ENCODE data around the gene CHD5.
A peak's percentile ranks its signal among the peaks of the same experiment; 100 is the strongest.

Gene CHD5

GRCh38 chr1:6180268-6180706 lies at the start of gene CHD5:
TSS of gene CHD5 (minus strand) at chr1:6180321. CDS start at chr1:6180023, 298 bp downstream.
- Histone ChIP-seq H3K4me3 (ENCODE audit: low read depth, low read length) (no peak within 1 kb of the TSS), H3K27me3 (ENCODE audit: control insufficient read depth, insufficient read depth, low read length) (peaks cover 8% of the 10 kb centered on the region), H3K9me3 (ENCODE audit: control insufficient read depth, low read length) (no peaks in the 10 kb centered on the region), H3K9ac (no peak within 1 kb of the TSS), H3K27ac (no peak within 1 kb of the TSS), H2AFZ (peak within 1 kb of the TSS; percentile 33), H3K4me1 (no peaks in the 10 kb centered on the region), H3K4me2 (ENCODE audit: low read length) (peak within 1 kb of the TSS; percentile 17), H3K79me2 (no peaks in the 10 kb centered on the region), H3K36me3 (ENCODE audit: control insufficient read depth, insufficient read depth, low read length) (no peaks in the 10 kb centered on the region)
- no peak for TF ChIP-seq CTCF (IDR thresholded peaks at IDR 0.05)

- Histone ChIP-seq H3K9me3 (ENCODE audit: control insufficient read depth, low read length) (no peaks in the 10 kb centered on the region), H2AFZ (no peak overlapping the region), H3K27me3 (ENCODE audit: control insufficient read depth, insufficient read depth, low read length) (no peaks in the 10 kb centered on the region), H3K9ac (no peak overlapping the region), H3K4me3 (ENCODE audit: low read depth, low read length) (no peak overlapping the region), H3K79me2 (no peaks in the 10 kb centered on the region), H3K36me3 (ENCODE audit: control insufficient read depth, insufficient read depth, low read length) (no peaks in the 10 kb centered on the region), H3K4me1 (no peaks in the 10 kb centered on the region), H3K27ac (no peak overlapping the region), H3K4me2 (ENCODE audit: low read length) (no peak overlapping the region)
- TF ChIP-seq CTCF (IDR thresholded peaks at IDR 0.05) = no peak
Measured at GRCh38 chr1:6225651-6226050, 45.5 kb upstream of the CHD5 start.

GRCh38 chr1:6224718-6225117 lies 44.6 kb upstream of the CHD5 start:
- TF ChIP-seq CTCF (IDR thresholded peaks at IDR 0.05) = no peak
- H3K9me3 ChIP-seq (ENCODE audit: control insufficient read depth, low read length) = no peaks in the 10 kb centered on the region
- no peaks in the 10 kb centered on the region for H3K79me2 ChIP-seq
- H3K36me3 ChIP-seq (ENCODE audit: control insufficient read depth, insufficient read depth, low read length) = no peaks in the 10 kb centered on the region
- no peak overlapping the region for H3K4me3 ChIP-seq (ENCODE audit: low read depth, low read length)
- H3K27me3 ChIP-seq (ENCODE audit: control insufficient read depth, insufficient read depth, low read length) = no peaks in the 10 kb centered on the region
- no peak overlapping the region for H3K27ac ChIP-seq
- H3K4me2 ChIP-seq (ENCODE audit: low read length) = no peak overlapping the region
- H2AFZ ChIP-seq = no peak overlapping the region
- H3K9ac ChIP-seq = no peak overlapping the region
- no peaks in the 10 kb centered on the region for H3K4me1 ChIP-seq

- Histone ChIP-seq H3K4me3 (ENCODE audit: low read depth, low read length) (no peak overlapping the region), H3K4me2 (ENCODE audit: low read length) (no peak overlapping the region), H3K27ac (no peak overlapping the region), H3K4me1 (no peaks in the 10 kb centered on the region), H2AFZ (no peak overlapping the region), H3K9me3 (ENCODE audit: control insufficient read depth, low read length) (no peaks in the 10 kb centered on the region), H3K9ac (no peak overlapping the region), H3K27me3 (ENCODE audit: control insufficient read depth, insufficient read depth, low read length) (no peaks in the 10 kb centered on the region), H3K36me3 (ENCODE audit: control insufficient read depth, insufficient read depth, low read length) (no peaks in the 10 kb centered on the region), H3K79me2 (no peaks in the 10 kb centered on the region)
- TF ChIP-seq CTCF (IDR thresholded peaks at IDR 0.05) = no peak
Measured at GRCh38 chr1:6223617-6224016, 43.5 kb upstream of the CHD5 start.

- Histone ChIP-seq H3K4me2 (ENCODE audit: low read length) (no peak overlapping the region), H3K9ac (no peak overlapping the region), H3K4me1 (no peaks in the 10 kb centered on the region), H3K9me3 (ENCODE audit: control insufficient read depth, low read length) (no peaks in the 10 kb centered on the region), H3K4me3 (ENCODE audit: low read depth, low read length) (no peak overlapping the region), H3K27ac (peak overlapping the region; percentile 60), H3K79me2 (no peaks in the 10 kb centered on the region), H2AFZ (no peak overlapping the region), H3K36me3 (ENCODE audit: control insufficient read depth, insufficient read depth, low read length) (no peaks in the 10 kb centered on the region), H3K27me3 (ENCODE audit: control insufficient read depth, insufficient read depth, low read length) (no peaks in the 10 kb centered on the region)
- no peak for TF ChIP-seq CTCF (IDR thresholded peaks at IDR 0.05)
Measured at GRCh38 chr1:6222636-6223035, 42.5 kb upstream of the CHD5 start.

Measured in parathyroid adenoma (tissue), 2 donors.